Central memory CD8-positive, alpha-beta T cell (primary cell): ENCODE measurements around the gene CYP2C19.
"Not testable (repeated sequence)": the region's sequence is repeated elsewhere in the genome, so short reads cannot be mapped to it uniquely, and the experiment has no call there.

ENCODE experiments used
- ATAC-seq: fragments of 150-1000 bp; cut with Tn5 transposase; replicated peaks from 2 replicates; pipeline ENCODE4 v1.10.0; 2022; ENCODE audit warnings: mild to moderate bottlenecking, moderate FRiP score, moderate number of reproducible peaks; ENCODE audit not compliant: poor library complexity, severe bottlenecking; ENCODE audit errors: extremely low read depth
- DNase-seq, 2 donors: peaks; one replicate each; pipeline ENCODE4 v3.0.0; 2021; ENCODE audit warnings: low spot score in 2 of 2
- H3K27ac Mint-ChIP-seq: one replicate; pipeline ENCODE4 v1.8.0; 2022; ENCODE audit warnings: low read depth, mild to moderate bottlenecking, moderate library complexity, mixed read lengths
- H3K27me3 Mint-ChIP-seq: one replicate; pipeline ENCODE4 v1.8.0; 2022; ENCODE audit warnings: mixed read lengths
- H3K36me3 Mint-ChIP-seq: one replicate; pipeline ENCODE4 v1.8.0; 2022; ENCODE audit warnings: mild to moderate bottlenecking, moderate library complexity, mixed read lengths; ENCODE audit not compliant: insufficient read depth
- H3K4me1 Mint-ChIP-seq: one replicate; pipeline ENCODE4 v1.8.0; 2022; ENCODE audit warnings: mixed read lengths
- H3K4me3 Mint-ChIP-seq: one replicate; pipeline ENCODE4 v1.8.0; 2022; ENCODE audit warnings: mild to moderate bottlenecking, moderate library complexity, mixed read lengths
- H3K9me3 Mint-ChIP-seq: one replicate; pipeline ENCODE4 v1.8.0; 2022; ENCODE audit warnings: mixed read lengths

Gene CYP2C19

GRCh38 chr10:94890264-94891022 is 128.0 kb downstream of the CYP2C19 start:
- H3K27me3 Mint-ChIP-seq = no peaks in the 10 kb centered on the region
- H3K9me3 Mint-ChIP-seq = peaks cover 5% of the 10 kb centered on the region
- ATAC-seq (no peak), DNase-seq (no peak)
- no peak overlapping the region for H3K27ac Mint-ChIP-seq
- no peaks in the 10 kb centered on the region for H3K4me1 Mint-ChIP-seq
- no peak overlapping the region for H3K4me3 Mint-ChIP-seq
- no peaks in the 10 kb centered on the region for H3K36me3 Mint-ChIP-seq

DNA sequence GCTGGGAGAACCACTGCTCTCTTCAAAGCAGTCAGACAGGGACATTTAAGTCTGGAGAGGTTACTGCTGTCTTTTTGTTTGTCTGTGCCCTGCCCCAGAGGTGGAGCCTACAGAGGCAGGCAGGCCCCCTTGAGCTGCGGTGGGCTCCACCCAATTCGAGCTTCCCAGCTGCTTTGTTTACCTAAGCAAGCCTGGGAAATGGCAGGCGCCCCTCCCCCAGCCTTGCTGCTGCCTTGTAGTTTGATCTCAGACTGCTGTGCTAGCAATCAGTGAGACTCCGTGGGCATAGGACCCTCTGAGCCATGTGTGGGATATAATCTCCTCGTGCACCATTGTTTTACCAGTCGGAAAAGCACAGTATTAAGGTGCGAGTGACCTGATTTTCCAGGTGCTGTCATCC is 135.9 kb downstream of the CYP2C19 start:
- DNase-seq, H3K4me1 Mint-ChIP-seq, H3K36me3 Mint-ChIP-seq, H3K27me3 Mint-ChIP-seq, ATAC-seq, H3K9me3 Mint-ChIP-seq, H3K4me3 Mint-ChIP-seq, H3K27ac Mint-ChIP-seq: not testable (repeated sequence)

- no peaks in the 10 kb centered on the region for H3K36me3 Mint-ChIP-seq
- no peaks in the 10 kb centered on the region for H3K27me3 Mint-ChIP-seq
- H3K9me3 Mint-ChIP-seq = no peaks in the 10 kb centered on the region
- no peak overlapping the region for H3K27ac Mint-ChIP-seq
- no peak for DNase-seq
- no peak overlapping the region for H3K4me3 Mint-ChIP-seq
- ATAC-seq = no peak
- H3K4me1 Mint-ChIP-seq = no peaks in the 10 kb centered on the region
These were observed 139.6 kb downstream of the CYP2C19 start for GRCh38 chr10:94902080-94902479.

DNA sequence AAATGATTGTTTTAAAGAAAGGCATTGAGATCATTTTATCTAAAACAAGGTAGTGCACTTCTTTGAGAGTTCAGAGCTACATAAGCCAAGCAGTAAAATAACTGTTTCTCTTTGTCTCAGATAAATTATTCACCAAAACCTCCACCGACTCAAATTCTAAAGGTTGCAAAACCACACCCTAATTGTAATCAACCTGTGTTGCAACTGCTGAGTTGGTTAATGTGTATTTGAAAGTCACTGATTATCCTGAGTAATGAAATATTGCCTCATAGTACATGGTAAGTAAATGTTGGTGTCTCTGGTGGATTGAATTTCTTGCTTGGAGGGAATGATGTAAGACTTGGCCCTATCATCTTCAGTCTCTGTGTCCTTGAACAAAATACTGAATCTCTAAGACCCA is 140.1 kb downstream of the CYP2C19 start:
- no peaks in the 10 kb centered on the region for H3K27me3 Mint-ChIP-seq
- DNase-seq = no peak
- no peak overlapping the region for H3K27ac Mint-ChIP-seq
- no peaks in the 10 kb centered on the region for H3K36me3 Mint-ChIP-seq
- ATAC-seq = no peak
- no peaks in the 10 kb centered on the region for H3K4me1 Mint-ChIP-seq
- no peaks in the 10 kb centered on the region for H3K9me3 Mint-ChIP-seq
- H3K4me3 Mint-ChIP-seq = no peak overlapping the region
